Middle frontal gyrus (tissue), 1 donor: ENCODE measurements around the gene CISH.

ENCODE experiments used
- DNase-seq: peaks from one replicate; pipeline ENCODE4 v3.0.0-alpha.2; 2015; ENCODE audit warnings: low spot score; ENCODE audit errors: extremely low spot score

The CISH gene

DNA sequence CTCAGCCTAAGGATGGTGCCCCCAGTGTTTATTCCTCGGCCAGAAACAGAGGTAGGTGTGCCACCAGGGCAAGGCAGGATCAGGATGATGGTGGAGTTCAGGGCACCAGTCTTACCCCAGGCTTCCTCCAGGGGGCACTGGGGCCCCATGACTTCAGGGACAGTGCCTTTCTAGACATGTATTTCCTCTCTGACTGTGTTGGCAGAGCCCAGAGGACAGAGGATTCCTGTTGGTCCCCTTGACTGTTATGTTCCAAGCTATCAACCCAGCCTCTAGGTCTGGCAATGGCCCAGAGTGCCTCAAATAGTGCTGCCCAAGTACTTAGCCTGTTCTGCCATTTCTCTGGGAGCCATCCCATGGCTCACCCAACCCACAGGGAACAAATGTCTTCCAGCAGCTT lies 39.4 kb downstream of the CISH start:
- DNase-seq, result peak; percentile 12

DNA sequence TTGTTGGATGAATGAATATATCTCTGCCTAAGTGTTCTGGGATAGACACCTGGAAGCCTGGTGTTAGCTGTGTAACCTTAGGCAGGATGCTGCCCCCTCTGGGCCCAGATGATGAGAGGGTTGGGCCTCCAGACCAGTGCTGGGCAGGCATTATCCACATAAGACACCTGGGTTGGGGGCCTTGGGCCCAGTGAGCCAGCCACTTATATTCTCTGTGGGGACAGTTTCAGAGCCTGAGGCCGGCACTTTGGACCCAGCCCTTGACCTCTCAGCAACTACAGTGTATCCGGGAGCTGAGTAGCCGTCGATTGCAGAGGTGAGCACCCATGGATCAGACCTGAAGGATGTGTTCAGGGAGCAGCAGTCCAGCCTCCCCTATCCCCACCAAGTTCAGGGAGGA lies 40.1 kb downstream of the CISH start:
- no peak for DNase-seq

DNA sequence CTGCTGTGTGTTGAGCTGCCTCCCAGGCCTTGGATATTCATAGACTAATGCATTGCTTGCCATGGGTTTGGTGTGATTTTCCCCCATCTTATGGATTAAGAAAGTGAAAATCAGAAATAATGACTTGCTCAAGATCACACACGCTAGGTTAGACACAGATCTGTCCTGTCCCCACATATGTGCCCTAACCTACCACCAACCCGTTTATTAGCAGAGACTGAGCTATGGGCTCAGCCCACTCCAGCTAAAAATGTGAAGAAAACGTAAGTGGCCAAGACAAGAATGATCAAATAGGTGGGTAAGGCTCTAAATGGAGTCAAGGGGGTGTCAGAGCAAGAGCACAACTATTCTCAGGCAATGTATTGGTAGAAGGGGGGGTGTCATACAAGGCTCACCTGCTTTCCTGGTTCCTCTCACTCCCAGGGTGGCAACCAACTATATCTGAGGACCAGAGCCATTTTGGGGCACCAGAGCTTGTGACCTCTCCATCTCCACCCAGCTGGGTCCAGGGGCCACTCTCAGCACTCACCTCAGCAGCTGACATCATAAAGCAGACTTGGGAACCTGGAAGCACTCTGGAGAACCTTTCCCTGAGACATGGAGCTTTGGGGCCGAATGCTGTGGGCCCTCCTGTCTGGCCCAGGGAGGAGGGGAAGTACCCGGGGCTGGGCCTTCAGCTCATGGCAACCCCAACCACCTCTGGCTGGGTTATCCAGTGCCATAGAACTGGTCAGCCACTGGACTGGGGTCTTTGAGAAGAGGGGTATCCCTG lies 40.9 kb downstream of the CISH start:
- DNase-seq, result no peak

- peak; percentile 86 for DNase-seq
Observed at GRCh38 chr3:50568947-50569749, 42.4 kb downstream of the CISH start, which contains the start of gene HEMK1. HEMK1 (plus strand) TSS chr3:50569522; CDS start chr3:50571105, 1,583 bp downstream.

DNA sequence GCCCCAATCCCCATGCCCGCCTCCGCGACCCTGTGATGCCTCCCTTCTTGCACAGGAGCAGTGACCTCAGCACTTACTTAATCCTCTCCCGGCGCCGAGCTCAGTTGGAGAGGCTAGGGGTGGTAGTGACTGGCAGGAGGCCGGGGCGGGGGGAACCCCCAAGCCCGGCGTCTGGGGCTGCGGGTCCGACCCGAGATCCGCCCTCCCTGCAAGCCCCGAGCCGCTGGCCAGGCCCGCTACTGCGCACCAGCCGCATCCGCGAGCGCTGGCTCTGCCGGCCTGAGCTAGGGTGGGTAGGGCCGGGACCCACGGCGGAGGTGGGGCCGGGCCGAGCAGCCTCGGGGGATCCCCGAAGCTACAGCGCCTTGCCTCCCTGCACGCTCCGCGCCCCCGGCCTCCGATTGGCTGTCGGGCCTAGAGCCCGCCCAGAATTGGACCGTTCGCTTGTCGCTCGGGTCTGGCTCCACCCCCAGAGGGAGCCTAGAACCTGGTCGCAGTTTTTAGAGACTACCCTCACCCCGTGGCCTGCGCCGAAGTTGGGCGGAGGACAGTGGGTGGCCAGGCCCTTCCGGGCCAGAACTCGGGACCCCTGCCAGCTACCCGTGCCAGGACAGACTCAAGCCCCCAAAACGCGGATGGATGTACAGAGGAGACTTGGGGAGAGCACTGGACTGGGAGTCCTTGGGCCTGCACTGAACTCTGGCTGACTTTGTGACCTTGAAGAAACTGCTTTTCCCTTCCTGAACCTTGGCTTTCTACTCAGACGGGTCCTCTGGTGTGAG lies 44.0 kb downstream of the CISH start, which contains the start of gene C3orf18:
C3orf18 (minus strand) TSS at position 362 of the 782 bp plus-strand sequence. CDS start 2,048 bp downstream, outside the sequence.
- peak; percentile 89 for DNase-seq

GRCh38 chr3:50567011-50567385 lies 44.6 kb downstream of the CISH start:
- no peak for DNase-seq

DNA sequence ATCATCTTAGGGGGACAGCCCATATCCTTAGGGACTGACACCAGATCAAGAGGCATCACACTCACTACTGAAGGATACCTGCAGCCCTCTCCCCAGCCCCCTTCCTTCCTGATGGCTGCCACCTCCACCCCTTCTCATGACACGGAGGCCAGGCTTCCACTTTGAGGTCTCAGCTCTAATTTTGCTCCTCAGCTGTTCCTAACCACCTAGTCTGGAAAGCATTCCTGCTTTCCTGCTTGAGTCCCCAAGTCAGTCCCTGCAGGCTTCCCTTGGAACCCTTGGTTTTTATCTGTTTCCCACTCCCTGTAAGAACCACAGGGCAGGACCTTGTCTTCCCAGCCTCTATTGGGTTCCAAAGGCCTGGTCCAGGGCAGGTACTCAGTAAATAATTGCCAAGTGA lies 47.3 kb downstream of the CISH start:
- no peak for DNase-seq

DNA sequence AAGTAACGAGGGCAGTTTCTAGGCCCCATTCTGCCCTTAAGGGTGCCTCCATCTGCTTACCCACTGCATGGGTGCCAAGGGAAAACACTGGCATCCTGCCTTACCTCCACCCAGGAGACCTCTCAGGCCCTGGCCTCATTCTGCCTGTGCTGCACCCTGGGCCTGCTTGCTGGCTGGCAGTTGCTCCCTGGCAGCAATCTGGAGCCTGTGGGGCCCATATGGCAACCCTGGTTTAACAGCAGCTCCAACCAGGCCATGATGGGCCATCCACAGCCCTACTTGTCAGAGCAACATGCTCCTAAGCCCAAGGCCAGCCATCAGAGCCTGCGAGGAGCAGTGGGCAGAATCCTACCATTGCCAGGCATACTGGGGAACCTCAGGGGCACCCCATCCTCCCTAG lies 47.7 kb downstream of the CISH start:
- no peak for DNase-seq

DNA sequence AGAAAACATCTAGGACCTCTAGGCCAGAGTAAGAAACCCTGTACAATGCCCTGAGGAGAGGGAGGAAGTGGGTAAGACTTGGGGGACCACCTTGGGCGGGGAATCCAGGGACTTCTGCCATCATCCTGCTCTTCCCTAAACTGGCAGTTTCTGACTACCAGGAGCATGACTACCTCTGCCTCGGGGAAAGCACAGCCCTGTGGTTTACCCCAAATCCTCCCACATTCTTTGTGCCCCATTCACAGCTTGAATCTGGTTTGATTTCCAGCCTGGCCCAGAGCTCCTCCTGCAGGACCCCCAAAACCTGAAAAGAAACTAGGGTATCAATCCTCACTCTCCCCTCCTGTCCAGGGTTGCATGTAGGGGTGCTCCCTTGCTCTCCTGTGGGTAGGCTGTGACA lies 48.7 kb downstream of the CISH start:
- DNase-seq, result no peak

DNA sequence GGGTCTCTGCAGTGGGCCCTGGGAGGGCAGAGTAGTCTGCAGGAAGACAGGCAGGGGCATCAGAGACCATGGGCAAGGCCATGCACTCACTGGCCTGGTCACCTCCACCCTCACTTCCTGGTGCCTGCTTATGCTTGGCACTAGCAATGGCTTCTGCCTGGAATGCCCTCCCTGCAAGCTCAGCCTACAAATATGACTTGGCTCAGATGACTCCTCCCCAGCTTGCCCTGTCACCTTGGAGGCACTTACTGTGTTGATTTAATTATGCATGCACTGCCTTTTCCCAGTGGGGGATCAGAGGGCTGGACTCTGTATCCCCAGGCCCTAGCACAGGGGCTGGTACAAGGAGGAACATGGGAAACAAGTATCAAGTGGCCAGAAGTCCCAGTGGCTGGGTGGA lies 51.9 kb downstream of the CISH start:
- DNase-seq, result no peak

- DNase-seq, result no peak
Observed at GRCh38 chr3:50557915-50558314, 53.7 kb downstream of the CISH start.

DNA sequence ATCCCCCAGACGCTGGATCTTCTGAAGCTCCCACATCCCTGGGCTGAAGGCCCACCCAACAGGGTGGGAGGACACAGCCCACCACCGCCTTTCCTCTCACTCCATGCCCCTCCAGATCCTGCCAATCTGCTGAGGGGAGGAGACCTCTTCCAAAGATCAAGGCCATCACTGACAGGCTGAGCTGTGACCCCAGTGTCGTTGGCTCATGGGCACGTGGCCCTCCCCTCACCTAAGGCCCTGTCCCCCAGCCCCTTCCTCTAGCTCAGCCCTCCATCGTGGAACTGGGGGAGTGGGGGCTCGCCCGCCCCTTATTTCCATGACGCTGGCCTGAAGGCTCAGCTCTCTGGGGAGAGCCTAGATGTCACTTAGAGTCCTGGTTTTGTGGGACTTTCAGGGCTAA lies 54.5 kb downstream of the CISH start:
- no peak for DNase-seq
